HEK293T (cell line): Measurements from ENCODE around the gene GRIN3A.

Source experiments
- SUZ12 ChIP-seq: fragments of 450-650 bp; IDR thresholded peaks from 2 replicates; pipeline ENCODE4 v1.6.1; 2016; ENCODE audit warnings: mild to moderate bottlenecking
- TARDBP ChIP-seq: fragments of 450-650 bp; IDR thresholded peaks from 2 replicates; pipeline ENCODE4 v1.6.1; 2016

DNA sequence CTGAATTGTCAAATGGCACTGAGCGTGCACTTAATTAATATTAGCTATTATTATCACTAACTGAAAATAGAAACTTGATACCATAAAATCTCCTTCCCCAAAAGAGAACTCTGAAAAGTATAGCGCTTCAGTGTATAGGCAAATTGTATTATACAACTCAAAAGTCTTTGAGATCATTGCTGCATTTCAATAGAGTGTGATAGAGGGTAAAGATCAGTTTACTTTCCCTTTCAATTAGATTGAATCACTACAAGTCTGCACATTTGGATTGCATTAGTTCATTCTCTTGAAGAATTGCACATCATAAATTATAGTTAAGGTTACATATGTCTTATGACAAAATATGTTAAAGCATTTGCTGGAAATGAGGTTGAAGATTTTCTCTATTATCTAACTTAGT, 13.4 kb upstream of the GRIN3A start:
- TF ChIP-seq SUZ12 = no peak
- no peak for TF ChIP-seq TARDBP
